ENCODE measurements around the gene MDC1. TPM values are rescaled to one million over a fixed set of nuclear protein-coding genes. Genes with fewer than 3 reads are reported as not detected.

The MDC1 gene
- total RNA-seq, 1 donor from 2014 or later = 32.8 TPM

DNA sequence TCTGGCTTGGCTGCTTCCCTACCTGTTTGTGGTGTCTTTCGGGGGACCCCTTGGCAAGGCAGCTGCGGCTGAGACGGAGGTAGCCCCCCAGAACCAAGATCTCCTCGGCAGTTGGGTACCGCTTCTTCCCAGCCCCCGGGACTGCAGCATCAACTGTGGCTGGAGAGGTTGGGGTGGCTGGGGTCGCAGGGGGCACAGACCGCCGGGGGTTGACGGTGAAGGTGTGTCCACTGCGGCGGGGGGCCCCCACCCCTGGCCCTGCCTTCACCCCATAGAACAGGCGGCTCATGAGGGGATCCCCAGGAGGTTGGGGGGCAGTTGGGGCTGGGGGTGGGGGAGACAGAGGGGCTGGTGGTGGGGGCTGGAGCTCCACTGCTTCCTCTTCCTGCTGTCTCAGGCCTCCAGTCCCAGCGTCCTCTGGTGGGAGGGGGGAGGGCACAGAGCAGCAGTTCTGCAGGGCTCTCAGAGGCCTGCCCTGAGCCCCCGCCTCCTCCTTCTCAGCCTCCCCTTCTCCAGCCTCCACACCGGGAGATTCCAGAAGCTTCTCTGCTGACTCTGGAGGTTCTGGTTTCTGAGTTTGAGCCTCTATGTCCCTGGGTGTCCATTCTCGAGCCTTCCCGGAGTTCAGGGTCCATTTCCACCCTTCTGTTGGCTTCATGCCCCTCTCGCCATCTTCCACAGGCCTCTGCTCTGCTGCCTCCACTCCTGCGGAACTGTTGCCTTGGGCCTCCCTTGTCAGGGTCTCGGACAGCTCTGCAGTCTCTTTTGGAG is 32.5 kb downstream of the MDC1 start:
- DNase-seq (peak; percentile 76), ATAC-seq (peak; percentile 5)
- Histone ChIP-seq H3K4me3 (peak overlapping the region; percentile 78), H3K9me3 (no peaks in the 10 kb centered on the region), H3K36me3 (peaks cover 11% of the 10 kb centered on the region), H3K27me3 (no peaks in the 10 kb centered on the region), H3K4me1 (peaks cover 49% of the 10 kb centered on the region), H3K27ac (peak overlapping the region; percentile 92)
- TF ChIP-seq, protein P1, sequence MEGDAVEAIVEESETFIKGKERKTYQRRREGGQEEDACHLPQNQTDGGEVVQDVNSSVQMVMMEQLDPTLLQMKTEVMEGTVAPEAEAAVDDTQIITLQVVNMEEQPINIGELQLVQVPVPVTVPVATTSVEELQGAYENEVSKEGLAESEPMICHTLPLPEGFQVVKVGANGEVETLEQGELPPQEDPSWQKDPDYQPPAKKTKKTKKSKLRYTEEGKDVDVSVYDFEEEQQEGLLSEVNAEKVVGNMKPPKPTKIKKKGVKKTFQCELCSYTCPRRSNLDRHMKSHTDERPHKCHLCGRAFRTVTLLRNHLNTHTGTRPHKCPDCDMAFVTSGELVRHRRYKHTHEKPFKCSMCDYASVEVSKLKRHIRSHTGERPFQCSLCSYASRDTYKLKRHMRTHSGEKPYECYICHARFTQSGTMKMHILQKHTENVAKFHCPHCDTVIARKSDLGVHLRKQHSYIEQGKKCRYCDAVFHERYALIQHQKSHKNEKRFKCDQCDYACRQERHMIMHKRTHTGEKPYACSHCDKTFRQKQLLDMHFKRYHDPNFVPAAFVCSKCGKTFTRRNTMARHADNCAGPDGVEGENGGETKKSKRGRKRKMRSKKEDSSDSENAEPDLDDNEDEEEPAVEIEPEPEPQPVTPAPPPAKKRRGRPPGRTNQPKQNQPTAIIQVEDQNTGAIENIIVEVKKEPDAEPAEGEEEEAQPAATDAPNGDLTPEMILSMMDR (IDR thresholded peaks at IDR 0.05) = no peak
- intact Hi-C loops (cut with DNase I) = loop anchor here (5.0 kb wide), 1 partner anchor 208 kb away; no protein-coding TSS in a partner anchor

DNA sequence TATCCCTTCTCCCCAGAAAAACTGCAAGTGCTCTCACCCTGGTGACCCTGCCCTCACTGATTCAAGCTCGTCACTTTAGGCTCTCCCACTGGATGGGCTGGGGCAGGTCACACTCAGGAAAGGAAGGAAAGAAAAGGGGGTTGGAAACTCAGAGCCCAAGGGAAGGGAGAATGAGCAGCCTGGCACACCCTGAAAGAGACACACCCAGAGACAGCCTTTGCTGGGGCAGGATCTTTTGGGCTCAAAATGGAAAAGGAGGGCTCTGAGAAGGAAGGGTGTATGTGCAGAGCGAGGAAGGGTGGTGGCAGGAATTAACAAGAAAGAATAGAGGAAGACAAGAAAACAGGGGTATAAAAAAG is 33.1 kb downstream of the MDC1 start:
- intact Hi-C loops (cut with DNase I) = loop anchor here (5.0 kb wide), 1 partner anchor 208 kb away; no protein-coding TSS in a partner anchor
- Histone ChIP-seq H3K4me1 (peaks cover 54% of the 10 kb centered on the region), H3K9me3 (no peaks in the 10 kb centered on the region), H3K27me3 (no peaks in the 10 kb centered on the region), H3K27ac (peak overlapping the region; percentile 92), H3K4me3 (peak overlapping the region; percentile 78), H3K36me3 (peaks cover 13% of the 10 kb centered on the region)
- ATAC-seq (no peak), DNase-seq (no peak)
- TF ChIP-seq, protein P1 (IDR thresholded peaks at IDR 0.05) = no peak

DNA sequence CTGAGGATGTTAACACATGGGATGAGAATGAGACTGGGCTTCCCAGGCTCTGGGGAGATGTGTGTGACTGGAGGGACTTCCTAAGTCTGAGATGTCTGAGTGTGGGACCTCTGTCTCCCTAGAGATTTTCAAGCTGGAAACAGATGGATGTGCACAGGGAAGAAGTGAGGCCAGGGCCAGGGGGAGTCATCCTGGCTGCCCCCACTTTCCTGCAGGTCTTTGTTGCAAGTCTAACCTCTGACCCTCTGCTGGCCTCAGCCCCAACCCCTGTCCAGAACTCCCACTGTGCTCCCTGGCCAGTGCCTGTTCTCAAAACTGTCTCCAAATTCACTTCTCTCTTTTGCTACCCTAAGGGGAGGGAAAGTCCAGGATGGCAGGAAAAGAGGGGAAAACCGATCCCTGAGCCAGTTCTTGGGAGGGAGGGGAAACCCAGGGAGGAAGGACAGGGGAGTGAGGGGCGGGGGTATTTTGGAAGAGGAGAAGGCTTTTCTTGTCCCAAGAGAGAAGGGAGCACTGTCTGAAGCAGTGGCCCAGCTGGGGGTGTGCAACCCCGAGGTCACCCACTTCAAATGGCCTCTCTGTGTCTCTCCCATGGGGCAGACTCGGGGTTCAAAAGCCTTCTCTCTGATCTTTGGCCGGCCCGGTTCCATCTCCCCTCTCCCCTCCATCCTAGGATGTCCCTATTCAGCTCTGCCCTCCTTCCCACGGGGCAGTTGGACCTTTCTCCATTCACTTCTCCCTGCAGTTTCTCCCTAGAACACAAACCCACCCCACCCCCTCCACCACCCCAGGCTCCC is 33.7 kb downstream of the MDC1 start:
- TF ChIP-seq, protein P1 (IDR thresholded peaks at IDR 0.05) = no peak
- intact Hi-C loops (cut with DNase I) = loop anchor here (5.0 kb wide), 1 partner anchor 209 kb away; no protein-coding TSS in a partner anchor
- Histone ChIP-seq H3K4me1 (peaks cover 55% of the 10 kb centered on the region), H3K27ac (peak overlapping the region; percentile 92), H3K27me3 (no peaks in the 10 kb centered on the region), H3K4me3 (peak overlapping the region; percentile 78), H3K36me3 (peaks cover 19% of the 10 kb centered on the region), H3K9me3 (no peaks in the 10 kb centered on the region)
- ATAC-seq (no peak), DNase-seq (no peak)

DNA sequence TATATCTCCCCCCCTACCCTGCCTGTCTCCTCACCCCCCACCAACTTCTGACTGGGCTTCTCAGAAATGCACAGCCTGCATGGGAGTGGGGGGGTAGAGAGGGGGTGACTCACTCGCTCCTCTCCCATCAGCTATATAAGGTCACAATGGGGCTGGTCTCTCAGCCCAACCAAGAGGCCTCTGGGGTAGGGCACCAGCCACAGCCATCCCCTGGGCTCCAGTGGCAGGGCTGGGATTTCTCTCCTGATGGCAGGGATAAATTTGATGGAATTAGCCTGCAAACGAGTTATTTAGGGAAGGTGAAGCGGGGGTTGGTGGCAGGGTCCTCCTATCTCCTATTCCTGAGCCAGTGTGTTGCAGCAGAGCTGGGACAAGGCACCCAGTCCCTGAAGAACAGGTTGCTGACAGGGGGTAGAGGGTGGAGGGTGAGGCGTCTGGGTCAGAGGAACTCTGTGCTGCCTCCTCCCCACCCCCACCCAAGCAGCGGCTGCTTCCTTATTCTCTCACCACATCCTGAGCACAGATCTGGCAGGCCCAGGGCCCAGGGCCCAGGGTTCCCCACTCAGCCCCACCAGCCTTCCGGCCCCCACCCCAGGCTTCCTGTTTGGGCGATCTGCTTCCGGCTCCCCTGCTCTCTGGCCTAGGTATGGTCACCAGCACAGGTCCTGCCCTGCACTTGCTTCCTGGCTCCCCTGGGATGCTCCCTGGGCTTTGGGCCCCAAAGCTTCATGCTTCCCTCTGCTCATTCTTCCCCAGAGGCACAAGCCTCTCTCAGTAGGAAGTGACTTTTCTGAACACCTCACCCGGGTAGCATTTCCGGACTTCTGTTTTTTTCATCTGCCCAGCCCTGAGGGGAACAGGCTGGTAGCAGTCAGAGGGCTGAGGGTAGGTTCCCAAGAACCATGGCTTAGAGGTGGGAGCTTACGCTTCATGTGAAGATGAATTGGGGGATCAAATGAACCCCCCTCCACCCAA is 34.7 kb downstream of the MDC1 start:
- H3K36me3 ChIP-seq = peaks cover 29% of the 10 kb centered on the region
- TF ChIP-seq, protein P1 (IDR thresholded peaks at IDR 0.05) = no peak
- no peaks in the 10 kb centered on the region for H3K27me3 ChIP-seq
- no peaks in the 10 kb centered on the region for H3K9me3 ChIP-seq
- H3K27ac ChIP-seq = peak overlapping the region; percentile 92
- intact Hi-C loops (cut with DNase I) = loop anchor here (5.0 kb wide), 1 partner anchor 210 kb away; no protein-coding TSS in a partner anchor
- H3K4me3 ChIP-seq = peak overlapping the region; percentile 78
- peaks cover 50% of the 10 kb centered on the region for H3K4me1 ChIP-seq
- peak; percentile 68 for ATAC-seq
- peak; percentile 92 for DNase-seq

DNA sequence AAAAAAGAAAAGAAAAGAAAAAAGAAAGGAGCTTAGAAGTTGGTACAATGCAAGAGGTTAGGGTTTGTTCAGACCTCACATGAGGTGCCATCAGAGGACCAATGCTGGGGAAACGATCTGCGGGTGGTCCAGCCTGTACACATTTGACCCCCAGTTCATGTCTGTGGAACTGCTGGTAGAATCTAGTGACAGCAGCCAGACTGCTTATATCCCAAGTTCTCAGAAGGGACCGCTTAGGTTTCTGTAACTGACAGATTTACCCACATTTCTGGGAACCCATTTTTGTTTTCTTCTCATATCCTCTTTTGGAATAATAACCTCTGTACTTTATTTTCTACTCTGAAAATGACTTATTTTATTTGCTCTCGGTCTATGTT is 35.3 kb downstream of the MDC1 start:
- intact Hi-C loops (cut with DNase I) = loop anchor here (5.0 kb wide), 1 partner anchor 211 kb away; no protein-coding TSS in a partner anchor
- H3K27ac ChIP-seq = peak overlapping the region; percentile 92
- no peaks in the 10 kb centered on the region for H3K9me3 ChIP-seq
- DNase-seq (no peak), ATAC-seq (no peak)
- no peaks in the 10 kb centered on the region for H3K27me3 ChIP-seq
- H3K4me1 ChIP-seq = peaks cover 50% of the 10 kb centered on the region
- H3K4me3 ChIP-seq = peak overlapping the region; percentile 78
- peaks cover 36% of the 10 kb centered on the region for H3K36me3 ChIP-seq
- TF ChIP-seq, protein P1 (IDR thresholded peaks at IDR 0.05) = no peak

Measured in upper lobe of right lung (tissue), 1 donor.